GM06990 (cell line): ENCODE data around the gene EPS15.

ENCODE experiments used
- DNase-seq: peaks from one replicate; pipeline ENCODE4 v3.0.0-alpha.2; 2011; ENCODE audit not compliant: insufficient read length; ENCODE audit errors: extremely low read depth
- H3K27me3 ChIP-seq: replicated peaks from 2 replicates; pipeline ENCODE4 v1.6.0; 2011; ENCODE audit warnings: low read length; ENCODE audit not compliant: control insufficient read depth, insufficient read depth
- H3K36me3 ChIP-seq: 2 replicates; pipeline ENCODE4 v1.5.1; 2011; ENCODE audit warnings: low read length; ENCODE audit not compliant: control insufficient read depth, insufficient read depth
- H3K4me3 ChIP-seq: replicated peaks from 2 replicates; pipeline ENCODE4 v1.5.1; 2011; ENCODE audit warnings: low read depth, mild to moderate bottlenecking, control low read depth, low read length
- TF ChIP-seq, protein P1 (sequence below): IDR thresholded peaks from 2 replicates; pipeline ENCODE4 v1.5.1; 2011; ENCODE audit warnings: low read length, control low read depth, mild to moderate bottlenecking, inconsistent platforms; ENCODE audit not compliant: insufficient read depth, poor library complexity, severe bottlenecking

Gene EPS15

DNA sequence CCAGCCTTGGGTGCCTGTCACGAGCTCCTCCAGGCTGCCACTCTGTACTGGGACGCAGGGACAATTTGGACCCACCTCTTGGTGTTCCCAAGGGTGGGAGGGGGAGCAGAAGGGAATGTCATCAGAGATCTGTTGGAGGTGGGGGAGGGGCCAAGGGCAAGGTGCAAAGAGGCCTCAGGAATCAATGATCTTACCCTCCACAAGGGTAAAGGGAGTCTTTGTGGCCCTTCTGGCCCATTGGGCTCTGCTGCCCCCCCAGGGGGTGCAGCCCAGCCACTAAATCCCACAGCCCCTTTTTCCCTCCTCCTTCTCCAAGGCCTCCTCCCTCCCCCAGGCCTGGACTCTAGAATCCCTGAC, 197.2 kb downstream of the EPS15 start:
- DNase-seq = no peak
- Histone ChIP-seq H3K4me3 (no peak overlapping the region), H3K36me3 (no peaks in the 10 kb centered on the region), H3K27me3 (no peaks in the 10 kb centered on the region)
- TF ChIP-seq, protein P1, sequence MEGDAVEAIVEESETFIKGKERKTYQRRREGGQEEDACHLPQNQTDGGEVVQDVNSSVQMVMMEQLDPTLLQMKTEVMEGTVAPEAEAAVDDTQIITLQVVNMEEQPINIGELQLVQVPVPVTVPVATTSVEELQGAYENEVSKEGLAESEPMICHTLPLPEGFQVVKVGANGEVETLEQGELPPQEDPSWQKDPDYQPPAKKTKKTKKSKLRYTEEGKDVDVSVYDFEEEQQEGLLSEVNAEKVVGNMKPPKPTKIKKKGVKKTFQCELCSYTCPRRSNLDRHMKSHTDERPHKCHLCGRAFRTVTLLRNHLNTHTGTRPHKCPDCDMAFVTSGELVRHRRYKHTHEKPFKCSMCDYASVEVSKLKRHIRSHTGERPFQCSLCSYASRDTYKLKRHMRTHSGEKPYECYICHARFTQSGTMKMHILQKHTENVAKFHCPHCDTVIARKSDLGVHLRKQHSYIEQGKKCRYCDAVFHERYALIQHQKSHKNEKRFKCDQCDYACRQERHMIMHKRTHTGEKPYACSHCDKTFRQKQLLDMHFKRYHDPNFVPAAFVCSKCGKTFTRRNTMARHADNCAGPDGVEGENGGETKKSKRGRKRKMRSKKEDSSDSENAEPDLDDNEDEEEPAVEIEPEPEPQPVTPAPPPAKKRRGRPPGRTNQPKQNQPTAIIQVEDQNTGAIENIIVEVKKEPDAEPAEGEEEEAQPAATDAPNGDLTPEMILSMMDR = no peak

DNA sequence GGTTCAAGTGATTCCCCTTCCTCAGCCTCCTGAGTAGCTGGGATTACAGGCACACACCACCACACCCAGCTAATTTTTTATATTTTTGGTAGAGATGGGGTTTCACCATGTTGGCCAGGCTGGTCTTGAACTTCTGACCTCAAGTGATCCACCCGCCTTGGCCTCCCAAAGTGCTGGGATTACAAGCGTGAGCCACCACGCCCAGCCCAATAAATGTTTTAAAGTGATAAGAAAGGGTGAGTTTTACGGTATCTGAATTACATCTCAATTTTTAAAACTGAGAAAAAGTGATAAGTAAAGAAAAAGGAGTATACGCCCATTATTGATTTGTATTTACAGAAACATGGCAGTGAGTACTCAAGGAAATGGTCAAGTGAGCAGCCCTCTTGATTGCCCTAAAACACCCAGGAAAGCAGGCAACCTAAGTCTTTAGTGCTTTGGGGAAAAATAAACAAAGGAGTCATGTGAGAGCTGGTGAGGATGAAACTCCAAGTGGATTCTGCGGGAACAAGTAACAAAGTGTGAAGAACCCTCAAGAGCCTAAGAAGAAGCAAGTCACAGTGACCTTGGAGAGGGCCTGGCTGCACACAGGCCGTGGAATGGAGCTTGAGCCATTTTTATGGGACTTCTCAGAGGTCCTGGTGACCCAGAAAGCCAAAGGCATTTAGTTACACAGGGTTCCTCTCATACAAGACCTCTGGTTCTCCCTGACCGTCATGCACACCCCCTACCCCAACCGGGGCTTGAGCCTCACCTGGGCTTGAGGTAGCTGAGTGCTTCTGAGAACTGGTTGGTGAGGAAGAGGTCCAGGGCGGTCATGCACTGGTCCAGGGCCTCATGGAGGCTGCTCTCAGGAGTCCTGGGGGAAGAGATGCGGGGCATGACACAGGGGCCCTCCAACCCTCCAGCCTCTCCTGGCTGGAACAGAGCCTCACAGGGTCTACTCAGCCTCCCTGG, 197.8 kb downstream of the EPS15 start:
- TF ChIP-seq, protein P1 = no peak
- Histone ChIP-seq H3K36me3 (no peaks in the 10 kb centered on the region), H3K4me3 (no peak overlapping the region), H3K27me3 (no peaks in the 10 kb centered on the region)
- DNase-seq = no peak

DNA sequence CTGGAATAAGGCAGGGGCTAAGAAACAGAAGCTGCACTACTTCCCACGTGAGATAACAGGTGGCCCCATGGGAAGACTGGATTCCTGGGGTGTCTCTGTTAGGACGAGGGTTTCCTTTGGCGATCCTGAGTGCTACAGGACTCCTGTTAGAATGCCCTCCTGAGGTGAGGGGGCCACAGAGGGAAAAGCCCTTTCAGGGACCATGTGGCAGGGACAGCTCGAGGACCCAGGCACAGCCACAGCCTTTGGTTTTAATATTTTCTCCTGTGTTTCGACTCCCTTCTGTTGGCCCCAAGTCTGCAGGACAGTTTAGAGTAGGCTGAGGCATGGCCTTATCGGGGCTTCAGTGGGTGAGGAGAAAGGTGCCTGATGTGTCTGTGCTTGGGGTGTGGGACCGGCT, 201.3 kb downstream of the EPS15 start:
- no peak overlapping the region for H3K4me3 ChIP-seq
- no peaks in the 10 kb centered on the region for H3K36me3 ChIP-seq
- TF ChIP-seq, protein P1 = no peak
- DNase-seq = no peak
- no peaks in the 10 kb centered on the region for H3K27me3 ChIP-seq

DNA sequence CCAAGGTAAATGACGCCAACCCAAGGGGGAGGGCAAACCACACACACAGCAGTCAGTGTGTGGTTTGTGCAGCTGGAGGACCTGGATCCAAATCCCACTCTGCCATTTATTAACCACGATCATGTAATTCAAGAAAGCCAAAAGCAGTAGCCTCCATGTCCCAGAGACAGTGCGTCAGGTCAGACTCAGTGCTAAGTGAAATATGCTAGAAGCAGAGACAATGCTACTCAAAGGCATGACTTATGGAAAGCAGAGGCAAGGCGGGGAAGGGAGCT, 202.3 kb downstream of the EPS15 start:
- DNase-seq = no peak
- Histone ChIP-seq H3K36me3 (no peaks in the 10 kb centered on the region), H3K4me3 (no peak overlapping the region), H3K27me3 (no peaks in the 10 kb centered on the region)
- TF ChIP-seq, protein P1 = no peak

DNA sequence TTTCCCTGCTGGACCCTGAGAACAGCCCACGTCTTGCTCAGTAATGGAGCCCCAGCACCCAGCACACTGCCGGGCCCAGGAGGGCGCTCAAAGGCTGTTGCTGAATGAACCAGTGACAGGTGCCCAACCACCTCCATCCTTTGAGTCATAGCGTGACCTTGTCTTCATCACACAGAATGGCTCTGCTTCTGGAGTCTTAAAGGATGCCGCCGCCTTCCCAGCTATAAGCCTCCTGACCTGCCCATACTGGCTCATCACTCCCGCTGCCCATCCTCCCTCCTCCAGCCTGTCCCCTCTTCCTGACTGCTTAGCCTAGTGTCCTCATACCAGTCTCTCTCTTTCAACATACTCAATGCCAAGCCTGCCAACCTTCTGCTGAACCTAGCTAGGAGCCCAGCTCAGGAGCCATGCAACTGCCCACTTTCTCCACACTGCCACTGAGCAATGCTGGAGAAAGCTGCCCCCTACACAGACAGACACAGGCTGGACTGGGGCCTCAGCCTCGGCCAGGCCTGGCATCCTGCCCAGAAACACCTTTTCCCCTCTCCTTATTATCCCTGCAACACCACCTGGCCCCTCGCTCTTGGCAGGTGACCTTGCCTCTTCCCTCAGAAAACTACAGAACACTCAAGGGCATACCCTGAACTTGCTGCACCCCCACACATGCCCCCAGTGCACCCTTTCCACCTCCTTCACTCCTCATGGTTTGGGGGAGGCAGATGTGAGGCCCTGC, 202.8 kb downstream of the EPS15 start:
- TF ChIP-seq, protein P1 = no peak
- DNase-seq = no peak
- Histone ChIP-seq H3K36me3 (no peaks in the 10 kb centered on the region), H3K27me3 (no peaks in the 10 kb centered on the region), H3K4me3 (no peak overlapping the region)
